Thyroid gland (tissue), 4 donors: ENCODE measurements around the gene MID1.

Experiments
- POLR2A ChIP-seq, 2 donors: fragments of 450-650 bp; IDR thresholded peaks; one replicate each; pipeline ENCODE4 v1.6.1; 2017; ENCODE audit warnings: antibody characterized with exemption in 2 of 2, mild to moderate bottlenecking in 2 of 2, moderate library complexity in 1 of 2
- TF ChIP-seq, protein P1 (sequence below), 6 experiments: fragments of 200-600 bp in 3 of 6; fragments of 450-650 bp in 3 of 6; sonication (generic) in 3 of 6; IDR thresholded peaks; one replicate each; pipeline ENCODE4 v1.5.1; 2016 to 2019; ENCODE audit warnings: antibody characterized with exemption in 6 of 6, mild to moderate bottlenecking in 2 of 6, inconsistent platforms in 1 of 6, moderate library complexity in 1 of 6

DNA sequence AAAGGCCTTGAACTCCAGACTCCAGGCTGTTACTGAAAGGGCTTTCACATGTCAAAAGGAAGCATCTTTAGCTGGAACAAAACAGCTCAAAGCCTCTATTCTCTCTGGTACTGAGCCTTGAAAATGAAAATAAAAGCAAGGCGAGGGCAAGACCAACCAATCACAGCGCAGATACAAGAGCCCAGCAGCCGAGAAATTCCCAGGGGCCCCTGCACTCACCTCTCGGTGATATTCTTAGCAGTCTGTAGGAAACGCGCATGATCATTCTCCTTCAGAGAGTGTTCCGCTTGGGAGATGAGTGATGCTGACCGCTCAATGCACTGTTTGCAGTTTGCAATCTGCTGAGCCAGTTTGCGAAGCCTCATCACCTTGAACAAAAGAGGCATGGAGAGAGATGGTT is 138.1 kb downstream of the MID1 start:
- TF ChIP-seq, protein P1, sequence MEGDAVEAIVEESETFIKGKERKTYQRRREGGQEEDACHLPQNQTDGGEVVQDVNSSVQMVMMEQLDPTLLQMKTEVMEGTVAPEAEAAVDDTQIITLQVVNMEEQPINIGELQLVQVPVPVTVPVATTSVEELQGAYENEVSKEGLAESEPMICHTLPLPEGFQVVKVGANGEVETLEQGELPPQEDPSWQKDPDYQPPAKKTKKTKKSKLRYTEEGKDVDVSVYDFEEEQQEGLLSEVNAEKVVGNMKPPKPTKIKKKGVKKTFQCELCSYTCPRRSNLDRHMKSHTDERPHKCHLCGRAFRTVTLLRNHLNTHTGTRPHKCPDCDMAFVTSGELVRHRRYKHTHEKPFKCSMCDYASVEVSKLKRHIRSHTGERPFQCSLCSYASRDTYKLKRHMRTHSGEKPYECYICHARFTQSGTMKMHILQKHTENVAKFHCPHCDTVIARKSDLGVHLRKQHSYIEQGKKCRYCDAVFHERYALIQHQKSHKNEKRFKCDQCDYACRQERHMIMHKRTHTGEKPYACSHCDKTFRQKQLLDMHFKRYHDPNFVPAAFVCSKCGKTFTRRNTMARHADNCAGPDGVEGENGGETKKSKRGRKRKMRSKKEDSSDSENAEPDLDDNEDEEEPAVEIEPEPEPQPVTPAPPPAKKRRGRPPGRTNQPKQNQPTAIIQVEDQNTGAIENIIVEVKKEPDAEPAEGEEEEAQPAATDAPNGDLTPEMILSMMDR (IDR thresholded peaks at IDR 0.05), result no peak
- no peak for TF ChIP-seq POLR2A (IDR thresholded peaks at IDR 0.05)
